GM12878 (cell line): ENCODE data around the gene RAD54L2. TPM values are rescaled to one million over a fixed set of nuclear protein-coding genes. Genes with fewer than 3 reads are reported as not detected.

ENCODE experiments used
- CUX1 ChIP-seq: IDR thresholded peaks from 2 replicates; pipeline ENCODE4 v1.6.1; 2012; ENCODE audit warnings: improper control_type of control experiment, low read depth, low read length; ENCODE audit not compliant: insufficient replicate concordance
- GABPA ChIP-seq: IDR thresholded peaks from 2 replicates; pipeline ENCODE4 v1.6.1; 2014; ENCODE audit warnings: antibody characterized with exemption, low read depth, mild to moderate bottlenecking, inconsistent platforms
- IRF4 ChIP-seq: IDR thresholded peaks from 2 replicates; pipeline ENCODE4 v1.6.1; 2011; ENCODE audit warnings: low read depth, low read length
- polyA plus RNA-seq, 11 experiments: library from polyadenylated mRNA; depleted of rRNA in 4 of 11; unstranded in 6 of 11; stranded (reverse) in 5 of 11; fragments of >200 nt; fragmentation: Nextera tagmentation in 4 of 11; fragmentation: Illumina TruSeq in 1 of 11; extraction: Ambion mirVana in 4 of 11; extraction: Trizol in 1 of 11; gene quantifications; 1 replicate in 1 of 11; 2 replicates in 10 of 11; pipeline versions ENCODE4 v1.2.1 to v1.2.3, GENCODE V29; 2011 to 2016; ENCODE audit warnings: inconsistent platforms in 2 of 11, missing spikeins in 2 of 11, low read depth in 1 of 11
- total RNA-seq, 4 experiments: library from RNA; depleted of rRNA in 3 of 4; stranded (reverse); fragments of >200 nt in 3 of 4; fragmentation: Illumina TruSeq in 1 of 4; extraction: Trizol in 1 of 4; gene quantifications; 2 replicates each; pipeline versions ENCODE4 v1.2.1 to v1.2.3, GENCODE V29; 2013 to 2021
- TF ChIP-seq, protein P1 (sequence below): IDR thresholded peaks from 2 replicates; pipeline ENCODE4 v1.6.1; 2011; ENCODE audit warnings: mild to moderate bottlenecking, low read depth, low read length, moderate library complexity; ENCODE audit not compliant: insufficient replicate concordance

The RAD54L2 gene
- total and polyA plus RNA-seq, 10 of the 15 experiments (the other 5 are each of a cell fraction or from before 2014, with no cell fraction given): 2.2 to 23.8 (median 11.1) TPM

DNA sequence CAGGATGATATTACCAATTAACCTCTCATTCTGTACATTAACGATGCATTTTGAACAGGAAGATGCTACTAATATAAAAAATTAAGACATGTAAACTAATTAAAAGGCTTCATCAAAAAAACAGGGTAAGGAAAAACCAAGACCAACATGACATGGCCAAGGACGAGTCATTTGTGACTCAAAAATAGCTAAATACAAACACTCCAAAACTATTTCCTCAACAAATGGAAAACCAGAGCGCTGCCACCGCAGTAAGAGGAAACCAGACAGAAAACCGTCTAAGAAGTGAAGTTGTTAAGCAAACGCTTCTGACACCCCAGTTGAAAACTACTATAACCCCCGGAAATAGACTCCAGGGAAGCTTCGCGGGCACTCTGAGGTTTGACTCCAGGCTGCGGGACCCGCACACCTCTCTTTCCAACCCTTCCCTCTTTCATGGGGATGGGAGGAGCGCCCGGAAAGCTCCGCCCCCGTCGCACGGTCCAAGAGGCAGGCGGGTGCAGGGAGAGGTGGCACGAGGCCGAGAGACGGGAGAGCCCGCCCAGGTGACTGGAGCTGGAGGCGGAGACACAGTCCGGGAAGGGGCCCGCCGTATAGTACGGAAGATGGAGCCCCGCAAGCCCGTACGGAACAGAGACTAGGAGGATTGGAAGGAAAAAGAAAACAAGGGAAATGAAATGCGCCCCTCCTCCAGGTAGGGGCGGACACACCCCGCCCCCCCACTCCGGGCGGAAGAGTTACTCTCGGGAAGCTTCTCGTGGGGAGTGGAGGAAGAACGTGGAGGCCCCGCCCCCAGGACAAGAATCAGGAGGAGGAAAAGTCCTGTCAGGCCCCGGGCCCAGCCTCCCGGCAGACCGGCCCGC lies 39.4 kb upstream of the RAD54L2 start (continued):
- TF ChIP-seq CUX1 (no peak), GABPA (peak; percentile 28; the same call in 1 of the 2 replicates), IRF4 (no peak)
- TF ChIP-seq, protein P1, sequence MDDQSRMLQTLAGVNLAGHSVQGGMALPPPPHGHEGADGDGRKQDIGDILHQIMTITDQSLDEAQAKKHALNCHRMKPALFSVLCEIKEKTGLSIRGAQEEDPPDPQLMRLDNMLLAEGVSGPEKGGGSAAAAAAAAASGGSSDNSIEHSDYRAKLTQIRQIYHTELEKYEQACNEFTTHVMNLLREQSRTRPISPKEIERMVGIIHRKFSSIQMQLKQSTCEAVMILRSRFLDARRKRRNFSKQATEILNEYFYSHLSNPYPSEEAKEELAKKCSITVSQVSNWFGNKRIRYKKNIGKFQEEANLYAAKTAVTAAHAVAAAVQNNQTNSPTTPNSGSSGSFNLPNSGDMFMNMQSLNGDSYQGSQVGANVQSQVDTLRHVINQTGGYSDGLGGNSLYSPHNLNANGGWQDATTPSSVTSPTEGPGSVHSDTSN: no peak
